Stomach smooth muscle (tissue), 2 donors: ENCODE measurements around the gene L3MBTL4.

Experiments
- H3K27ac ChIP-seq: one replicate; pipeline ENCODE4 v1.7.0; 2013; ENCODE audit warnings: mild to moderate bottlenecking, low read length, inconsistent platforms
- H3K27me3 ChIP-seq, 2 donors: one replicate each; pipeline ENCODE4 v1.7.0; 2013; ENCODE audit warnings: low read length in 2 of 2; ENCODE audit not compliant: insufficient read depth in 2 of 2, control insufficient read depth in 1 of 2
- H3K36me3 ChIP-seq, 2 donors: one replicate each; pipeline ENCODE4 v1.7.0; 2013; ENCODE audit warnings: low read length in 2 of 2; ENCODE audit not compliant: control insufficient read depth in 2 of 2, insufficient read depth in 2 of 2
- H3K4me1 ChIP-seq: one replicate; pipeline ENCODE4 v1.7.0; 2013; ENCODE audit warnings: low read length; ENCODE audit not compliant: control insufficient read depth, insufficient read depth
- H3K4me3 ChIP-seq, 2 donors: one replicate each; pipeline ENCODE4 v1.7.0; 2013; ENCODE audit warnings: low read length in 2 of 2
- H3K9ac ChIP-seq, 2 donors: one replicate each; pipeline ENCODE4 v1.7.0; 2013; ENCODE audit warnings: low read length in 2 of 2, mild to moderate bottlenecking in 1 of 2
- H3K9me3 ChIP-seq, 2 donors: one replicate each; pipeline ENCODE4 v1.7.0; 2013; ENCODE audit warnings: low read length in 2 of 2; ENCODE audit not compliant: control insufficient read depth in 2 of 2
- donor health status: healthy.
- donor health status: Pancreatic carcinoma.

Gene L3MBTL4

DNA sequence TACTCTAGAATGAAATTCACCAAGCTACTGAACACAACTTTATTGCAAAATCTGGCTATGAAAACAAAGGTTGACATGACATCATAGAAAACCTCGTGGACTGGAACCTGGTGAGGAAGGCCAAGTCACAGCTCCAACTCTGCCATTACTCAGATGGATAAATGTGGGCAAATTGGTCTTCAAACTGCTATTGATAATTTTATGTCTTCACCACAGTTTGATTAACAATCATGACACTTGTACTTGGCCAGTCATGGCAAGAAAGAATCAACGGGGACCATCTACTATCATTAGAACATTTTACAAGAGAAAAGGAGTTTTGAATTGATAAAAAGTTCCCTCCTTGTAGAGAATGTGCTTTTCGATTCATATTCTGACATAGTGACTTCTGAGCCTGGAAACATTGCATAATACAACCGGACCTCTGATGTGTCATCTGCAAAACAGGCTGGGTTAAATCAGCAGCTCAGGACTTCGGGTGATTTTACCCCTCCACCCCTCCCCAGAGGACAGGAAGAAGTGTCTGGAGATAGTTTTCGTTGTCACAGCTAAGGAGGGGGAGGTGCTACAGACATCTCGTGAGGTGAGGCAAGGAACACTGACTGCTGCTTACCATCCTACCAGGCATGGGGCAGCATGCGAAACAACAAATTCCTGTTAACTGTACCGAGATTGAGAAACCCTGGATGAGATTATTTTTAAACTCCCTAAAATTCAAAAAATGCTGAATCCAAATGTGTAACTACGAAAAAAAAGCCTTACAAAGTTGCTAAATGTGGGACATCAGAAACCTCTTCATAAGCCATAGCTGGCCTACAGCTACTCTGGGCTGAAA lies 8.4 kb downstream of the L3MBTL4 start:
- no peak overlapping the region for H3K9ac ChIP-seq
- no peaks in the 10 kb centered on the region for H3K9me3 ChIP-seq
- H3K36me3 ChIP-seq, result no peaks in the 10 kb centered on the region

DNA sequence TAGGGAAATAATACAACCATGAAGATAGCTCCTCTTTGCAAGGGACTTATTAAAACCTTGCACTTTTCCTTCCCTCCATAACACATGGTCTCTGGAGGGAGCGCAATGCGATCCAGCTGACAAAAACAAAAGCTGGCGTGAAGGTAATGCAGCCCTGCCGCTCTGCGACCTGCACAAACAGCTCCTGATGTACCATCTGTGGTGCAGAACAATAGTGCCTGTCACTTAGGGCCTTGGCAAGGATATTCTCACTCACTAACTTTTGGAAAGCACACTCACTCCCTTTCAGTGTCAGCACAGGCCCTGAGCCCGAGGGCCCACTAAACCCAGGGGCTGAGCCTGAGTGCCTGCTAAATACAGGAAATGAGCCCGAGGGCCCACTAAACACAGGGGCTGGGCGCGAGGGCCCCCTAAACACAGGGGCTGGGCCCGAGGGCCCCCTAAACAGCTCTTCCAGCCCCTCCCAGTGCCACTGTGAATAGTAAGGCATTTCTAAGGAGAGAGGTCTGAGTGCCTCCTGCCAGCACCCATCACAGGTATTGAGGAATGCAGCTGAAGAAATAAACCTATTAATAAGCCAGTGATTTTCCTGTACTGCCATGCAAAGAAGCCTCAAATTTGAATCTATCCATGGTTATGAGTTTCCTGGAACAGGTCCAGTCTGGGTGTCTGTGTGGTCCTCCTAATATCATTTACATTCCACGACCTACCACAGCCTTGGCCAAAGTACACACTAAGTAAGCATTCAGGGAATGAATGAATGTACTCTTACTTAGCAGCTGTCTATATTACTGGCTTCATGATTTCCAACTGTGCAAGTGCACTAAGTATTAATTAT lies 9.3 kb downstream of the L3MBTL4 start:
- no peaks in the 10 kb centered on the region for H3K36me3 ChIP-seq
- no peaks in the 10 kb centered on the region for H3K9me3 ChIP-seq
- H3K4me1 ChIP-seq, result no peaks in the 10 kb centered on the region
- H3K4me3 ChIP-seq, result no peak overlapping the region
- H3K27ac ChIP-seq, result no peak overlapping the region
- no peak overlapping the region for H3K9ac ChIP-seq
- H3K27me3 ChIP-seq, result no peaks in the 10 kb centered on the region

More for the DNA sequence above, 8.4 kb downstream of the L3MBTL4 start:
- Histone ChIP-seq H3K4me1 (no peaks in the 10 kb centered on the region), H3K4me3 (no peak overlapping the region), H3K27ac (no peak overlapping the region), H3K27me3 (no peaks in the 10 kb centered on the region)

DNA sequence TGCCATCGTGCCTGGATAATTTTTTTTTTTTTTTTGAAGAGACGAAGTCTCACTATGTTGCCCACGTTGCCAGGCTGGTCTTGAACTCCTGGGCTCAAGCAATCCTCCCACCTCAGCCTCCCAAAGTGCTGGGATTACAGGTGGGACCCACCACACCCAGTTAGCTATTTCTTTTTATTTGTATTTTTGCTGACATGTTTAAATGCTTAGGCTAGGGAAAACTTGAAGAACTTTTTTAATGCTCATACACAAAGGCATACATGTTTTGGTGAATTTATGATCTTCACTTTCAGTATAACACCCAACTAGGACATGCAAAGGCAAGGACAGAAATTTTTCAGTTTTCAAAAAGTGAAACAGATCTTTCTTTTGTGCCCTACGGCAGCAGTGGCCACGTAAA lies 9.9 kb downstream of the L3MBTL4 start:
- Histone ChIP-seq H3K4me3 (no peak overlapping the region), H3K4me1 (no peaks in the 10 kb centered on the region), H3K9ac (no peak overlapping the region), H3K9me3 (no peaks in the 10 kb centered on the region), H3K27me3 (no peaks in the 10 kb centered on the region), H3K27ac (no peak overlapping the region), H3K36me3 (no peaks in the 10 kb centered on the region)

DNA sequence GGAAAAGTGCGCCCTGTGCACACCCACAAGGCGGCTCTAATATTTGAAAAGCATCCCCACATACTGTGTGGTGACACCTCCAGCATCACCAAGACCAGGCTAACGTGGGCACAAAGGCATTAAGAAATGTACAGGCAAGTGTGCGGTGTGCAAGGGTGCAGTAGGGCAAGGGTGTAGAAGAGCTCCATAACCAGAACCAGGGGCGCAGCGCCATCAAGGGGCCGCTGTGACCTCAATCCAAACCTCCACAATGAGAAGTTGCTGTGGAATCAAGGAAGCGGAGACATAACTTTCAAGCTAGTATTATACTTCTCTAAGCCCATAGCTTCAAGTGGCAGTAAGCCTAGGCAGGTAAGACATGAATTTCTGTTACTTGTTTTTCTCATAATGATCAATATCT lies 13.0 kb downstream of the L3MBTL4 start:
- H3K4me3 ChIP-seq, result no peak overlapping the region
- H3K27ac ChIP-seq, result no peak overlapping the region
- no peaks in the 10 kb centered on the region for H3K27me3 ChIP-seq
- no peaks in the 10 kb centered on the region for H3K36me3 ChIP-seq
- no peaks in the 10 kb centered on the region for H3K9me3 ChIP-seq
- H3K4me1 ChIP-seq, result no peaks in the 10 kb centered on the region
- no peak overlapping the region for H3K9ac ChIP-seq

DNA sequence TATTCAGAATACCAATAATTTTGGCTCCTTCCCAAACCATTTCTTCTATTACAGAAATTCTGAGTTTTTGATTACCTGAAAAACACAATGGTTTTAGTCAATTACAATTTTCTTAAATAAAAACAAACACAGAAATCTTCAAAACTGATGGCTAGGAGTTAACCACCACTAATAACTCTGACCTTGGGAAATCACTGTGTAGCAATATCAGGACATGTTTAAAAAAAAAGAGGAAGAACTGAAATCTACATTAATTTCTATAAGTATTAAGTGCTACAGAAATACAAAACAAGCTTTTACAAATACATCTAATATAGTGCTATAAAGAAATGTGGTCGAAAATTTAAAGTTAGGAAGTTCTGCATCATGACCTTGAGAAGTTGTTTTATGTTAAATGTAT lies 14.9 kb downstream of the L3MBTL4 start:
- Histone ChIP-seq H3K27me3 (no peaks in the 10 kb centered on the region), H3K9ac (no peak overlapping the region), H3K4me1 (no peaks in the 10 kb centered on the region), H3K9me3 (no peaks in the 10 kb centered on the region), H3K36me3 (no peaks in the 10 kb centered on the region), H3K27ac (no peak overlapping the region), H3K4me3 (no peak overlapping the region)

DNA sequence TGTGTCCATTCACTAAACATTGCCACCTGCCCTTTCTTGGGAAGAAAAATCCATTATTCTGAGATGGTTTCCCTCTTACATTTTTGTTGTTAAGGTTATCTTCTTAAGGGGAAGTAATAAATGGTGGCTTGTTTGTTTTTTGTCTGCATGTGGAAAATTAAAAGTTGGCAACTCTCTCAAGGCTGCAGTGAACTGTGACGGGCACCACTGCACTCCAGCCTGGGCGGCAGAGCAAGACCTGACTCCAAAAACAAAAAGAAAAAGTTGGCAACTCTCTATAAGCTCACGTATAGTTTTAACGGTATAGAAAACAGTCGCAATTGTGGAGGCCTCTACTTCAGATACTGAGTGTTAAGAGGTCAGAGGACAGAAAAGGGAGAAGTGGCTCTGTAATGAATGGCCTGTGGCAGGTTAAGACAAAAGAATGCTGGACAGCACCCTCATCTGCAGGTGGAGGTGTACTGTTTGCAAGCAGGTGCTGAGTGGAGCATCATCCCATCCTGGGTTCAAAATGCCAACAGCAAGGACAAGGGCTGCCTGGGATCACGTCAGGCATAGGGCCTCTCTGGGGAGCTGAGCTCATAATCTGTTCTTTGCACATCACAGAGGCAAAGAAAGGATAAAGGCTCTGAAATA lies 16.7 kb downstream of the L3MBTL4 start:
- Histone ChIP-seq H3K9ac (no peak overlapping the region), H3K27me3 (no peaks in the 10 kb centered on the region), H3K4me3 (no peak overlapping the region), H3K27ac (no peak overlapping the region), H3K4me1 (no peaks in the 10 kb centered on the region), H3K36me3 (no peaks in the 10 kb centered on the region), H3K9me3 (no peaks in the 10 kb centered on the region)

DNA sequence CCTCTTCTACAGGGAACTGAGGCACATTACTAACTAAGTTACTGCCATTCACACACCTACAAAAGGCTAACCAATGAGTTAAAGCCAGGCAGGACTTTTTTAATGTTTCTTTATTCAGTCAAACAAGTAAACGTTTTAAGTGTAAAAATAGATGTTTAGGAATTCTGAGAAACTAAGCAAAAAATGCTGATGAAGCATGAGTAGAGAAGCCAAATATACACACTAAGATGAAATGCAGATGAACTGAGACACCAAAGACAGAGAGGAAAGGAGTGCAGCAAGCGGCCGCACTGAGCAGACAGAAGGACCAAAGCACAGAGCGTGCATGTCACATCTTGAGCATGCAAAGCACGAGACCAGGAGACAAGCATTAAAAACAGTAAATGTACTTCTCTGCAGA lies 17.9 kb downstream of the L3MBTL4 start:
- Histone ChIP-seq H3K4me3 (no peak overlapping the region), H3K27me3 (no peaks in the 10 kb centered on the region), H3K4me1 (no peaks in the 10 kb centered on the region), H3K27ac (no peak overlapping the region), H3K9me3 (no peaks in the 10 kb centered on the region), H3K36me3 (no peaks in the 10 kb centered on the region), H3K9ac (no peak overlapping the region)

DNA sequence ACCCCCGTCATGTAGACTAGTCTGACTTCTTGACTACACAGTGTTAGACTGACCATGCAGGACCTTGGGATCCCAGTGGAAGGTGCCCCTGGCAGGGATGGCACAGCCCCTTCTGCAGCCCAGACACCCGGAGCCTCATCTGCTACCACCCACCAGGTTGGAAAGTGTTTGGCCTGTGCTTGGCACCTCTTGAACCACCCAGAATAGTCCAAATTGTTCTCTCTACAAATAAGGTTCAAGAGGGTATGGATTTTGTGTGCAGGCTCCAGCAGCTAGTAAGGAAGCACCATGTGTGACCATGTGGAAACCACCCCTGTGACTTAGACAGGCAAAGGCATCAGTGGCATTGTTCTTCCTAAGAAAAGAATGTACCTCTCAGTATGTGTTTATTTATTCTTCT lies 18.4 kb downstream of the L3MBTL4 start:
- Histone ChIP-seq H3K27me3 (no peaks in the 10 kb centered on the region), H3K36me3 (no peaks in the 10 kb centered on the region), H3K27ac (no peak overlapping the region), H3K4me1 (no peaks in the 10 kb centered on the region), H3K9ac (no peak overlapping the region), H3K9me3 (no peaks in the 10 kb centered on the region), H3K4me3 (no peak overlapping the region)

DNA sequence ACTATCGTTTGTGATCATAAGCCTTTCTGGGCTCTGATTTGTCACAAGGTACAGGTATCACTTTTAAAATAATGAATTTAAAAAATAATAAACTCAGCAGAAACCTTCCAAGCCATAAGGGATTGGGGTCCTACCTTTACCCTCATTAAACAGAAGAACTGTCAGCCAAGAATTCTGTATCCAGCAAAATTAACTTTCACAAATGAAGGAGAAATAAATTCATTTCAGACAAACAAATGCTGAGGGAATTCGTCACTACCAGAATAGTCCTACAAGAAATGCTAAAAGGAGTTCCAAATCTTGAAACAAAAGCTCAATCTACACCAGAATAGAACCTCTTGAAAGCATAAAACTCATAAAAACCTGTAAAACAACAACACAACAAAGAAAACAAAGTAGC lies 25.7 kb downstream of the L3MBTL4 start:
- Histone ChIP-seq H3K9ac (no peak overlapping the region), H3K27me3 (no peaks in the 10 kb centered on the region), H3K9me3 (peaks cover 0 to 7% of the 10 kb centered on the region in 2 donors), H3K27ac (no peak overlapping the region), H3K4me1 (no peaks in the 10 kb centered on the region), H3K4me3 (no peak overlapping the region), H3K36me3 (no peaks in the 10 kb centered on the region)

DNA sequence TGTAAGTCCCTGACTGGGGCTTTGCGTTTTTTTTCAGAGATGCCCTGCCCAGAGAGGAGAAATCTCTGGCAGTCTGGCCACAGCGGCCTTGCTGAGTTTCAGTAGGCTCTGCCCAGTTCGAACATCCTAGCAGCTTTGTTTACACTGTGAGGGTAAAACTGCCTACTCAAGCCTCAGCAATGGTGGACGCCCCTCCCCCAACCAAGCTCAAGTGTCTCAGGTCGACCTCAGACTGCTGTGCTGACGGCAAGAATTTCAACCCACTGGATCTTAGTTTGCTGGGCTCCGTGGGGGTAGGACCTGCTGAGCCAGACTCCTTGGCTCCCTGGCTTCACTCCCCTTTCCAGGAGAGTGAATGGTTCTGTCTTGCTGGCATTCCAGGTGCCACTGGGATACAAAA lies 31.7 kb downstream of the L3MBTL4 start:
- no peaks in the 10 kb centered on the region for H3K27me3 ChIP-seq
- no peak overlapping the region for H3K9ac ChIP-seq
- no peak overlapping the region for H3K27ac ChIP-seq
- no peaks in the 10 kb centered on the region for H3K36me3 ChIP-seq
- H3K4me1 ChIP-seq, result no peaks in the 10 kb centered on the region
- peaks cover 0 to 3% of the 10 kb centered on the region in 2 donors for H3K9me3 ChIP-seq
- no peak overlapping the region for H3K4me3 ChIP-seq
